Stimulated activated CD4-positive, alpha-beta T cell treated with anti-CD3 and anti-CD28 coated beads, Interleukin-1b, Interleukin-23, amount 100 ng/mL, for 1 hour (primary cell): ENCODE data around the gene TMEM129.

ENCODE experiments used
- DNase-seq, 2 donors: peaks; one replicate each; pipeline ENCODE4 v3.0.0-alpha.2; 2020; ENCODE audit warnings: low read depth in 2 of 2

Gene TMEM129, protein sequence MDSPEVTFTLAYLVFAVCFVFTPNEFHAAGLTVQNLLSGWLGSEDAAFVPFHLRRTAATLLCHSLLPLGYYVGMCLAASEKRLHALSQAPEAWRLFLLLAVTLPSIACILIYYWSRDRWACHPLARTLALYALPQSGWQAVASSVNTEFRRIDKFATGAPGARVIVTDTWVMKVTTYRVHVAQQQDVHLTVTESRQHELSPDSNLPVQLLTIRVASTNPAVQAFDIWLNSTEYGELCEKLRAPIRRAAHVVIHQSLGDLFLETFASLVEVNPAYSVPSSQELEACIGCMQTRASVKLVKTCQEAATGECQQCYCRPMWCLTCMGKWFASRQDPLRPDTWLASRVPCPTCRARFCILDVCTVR

DNA sequence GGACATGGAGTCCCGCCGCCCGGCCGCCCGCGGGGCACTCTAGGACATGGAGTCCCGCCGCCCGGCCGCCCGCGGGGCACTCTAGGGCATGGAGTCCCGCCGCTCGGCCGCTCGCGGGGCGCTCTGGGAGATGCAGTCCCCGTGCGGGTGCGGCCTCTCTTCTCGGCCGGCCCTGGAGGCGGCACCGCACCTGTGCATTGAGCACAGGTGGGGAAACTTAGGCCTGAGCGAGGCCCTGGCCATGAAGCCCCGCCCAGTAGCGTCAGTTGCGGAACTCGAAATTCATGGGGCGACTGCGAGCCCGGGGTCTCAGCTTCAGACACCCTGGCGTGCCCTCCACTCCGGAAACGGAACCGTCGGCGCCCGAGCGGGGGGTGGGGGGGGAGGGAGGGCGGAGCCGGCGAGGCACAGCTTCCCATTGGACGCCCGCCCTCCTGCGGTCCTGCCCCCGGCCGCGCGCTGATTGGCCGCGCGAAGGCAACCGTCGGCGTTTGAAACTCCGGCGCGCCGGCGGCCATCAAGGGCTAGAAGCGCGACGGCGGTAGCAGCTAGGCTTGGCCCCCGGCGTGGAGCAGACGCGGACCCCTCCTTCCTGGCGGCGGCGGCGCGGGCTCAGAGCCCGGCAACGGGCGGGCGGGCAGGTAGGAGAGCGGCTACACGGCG is at the start of gene TMEM129, which contains the start of gene TACC3:
TMEM129 (minus strand) TSS at position 321 of the 663 bp plus-strand sequence. CDS start 486 bp downstream, outside the sequence.
TACC3 (plus strand) TSS at position 519 of the 663 bp plus-strand sequence. CDS start 1,901 bp downstream, outside the sequence.
- DNase-seq = peak; percentile 81 to 88

DNA sequence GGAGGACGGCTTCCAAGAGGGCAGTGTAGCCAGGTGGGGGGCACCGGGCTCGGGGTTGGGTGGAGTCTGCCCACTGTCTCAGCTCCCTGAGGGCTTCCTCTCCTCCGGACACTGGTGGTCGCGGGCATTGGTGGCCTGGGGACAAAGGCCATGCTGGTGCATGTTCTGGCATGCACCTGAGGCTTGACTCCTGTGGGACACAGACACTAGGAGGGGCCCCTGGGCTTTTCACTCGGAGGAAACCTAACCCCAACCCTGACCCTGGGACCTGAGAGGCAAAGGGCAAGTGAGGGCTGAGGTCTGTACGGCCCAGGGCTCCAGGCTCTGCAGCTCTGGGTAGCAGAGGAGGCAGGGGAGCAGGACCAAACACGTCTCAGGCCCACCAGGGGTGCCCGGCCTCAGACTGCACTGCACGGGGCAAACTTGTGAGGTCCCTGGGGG is 49.7 kb upstream of the TMEM129 start:
- no peak for DNase-seq

DNA sequence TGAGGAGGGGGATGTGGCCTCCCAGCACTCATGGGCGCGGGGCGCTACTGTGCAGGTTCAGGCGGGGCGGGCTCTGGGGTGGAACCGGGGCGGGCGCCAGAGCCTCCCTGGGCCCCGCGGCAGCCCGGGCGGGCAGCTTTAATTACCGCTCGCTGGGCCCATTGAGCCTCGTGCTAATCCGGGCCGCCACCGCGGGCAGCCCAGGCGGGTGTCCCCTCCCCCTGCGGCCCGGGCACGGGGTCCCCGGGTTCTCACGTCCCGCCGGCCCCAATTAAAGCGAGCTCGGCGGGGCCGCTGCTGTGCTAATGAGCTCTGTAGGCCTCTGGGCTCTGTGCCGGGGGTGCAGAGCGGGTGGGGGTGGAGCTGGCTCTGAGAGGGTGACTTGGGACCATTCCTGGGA is 49.1 kb upstream of the TMEM129 start:
- DNase-seq = no peak

DNA sequence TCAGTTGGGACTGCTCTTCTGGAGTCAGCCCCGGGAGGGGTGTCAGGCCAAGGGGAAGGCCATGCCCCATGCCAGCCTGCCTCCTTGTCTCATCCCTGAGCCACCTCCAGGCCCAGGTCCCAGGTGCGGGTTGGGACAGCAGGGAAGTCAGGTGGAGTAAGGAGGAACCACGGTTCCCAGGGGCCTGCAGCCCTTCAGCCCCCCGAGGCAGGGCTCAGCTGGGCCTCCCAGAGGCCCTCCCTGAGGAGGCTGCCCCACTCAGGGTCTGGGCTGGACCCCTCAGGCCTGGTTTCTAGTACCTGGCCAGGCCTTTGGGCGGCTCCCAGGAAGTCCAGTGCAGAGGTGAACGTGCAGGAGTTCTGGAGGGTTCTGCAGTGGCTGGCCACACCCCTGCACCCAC is 48.6 kb upstream of the TMEM129 start:
- DNase-seq = no peak

DNA sequence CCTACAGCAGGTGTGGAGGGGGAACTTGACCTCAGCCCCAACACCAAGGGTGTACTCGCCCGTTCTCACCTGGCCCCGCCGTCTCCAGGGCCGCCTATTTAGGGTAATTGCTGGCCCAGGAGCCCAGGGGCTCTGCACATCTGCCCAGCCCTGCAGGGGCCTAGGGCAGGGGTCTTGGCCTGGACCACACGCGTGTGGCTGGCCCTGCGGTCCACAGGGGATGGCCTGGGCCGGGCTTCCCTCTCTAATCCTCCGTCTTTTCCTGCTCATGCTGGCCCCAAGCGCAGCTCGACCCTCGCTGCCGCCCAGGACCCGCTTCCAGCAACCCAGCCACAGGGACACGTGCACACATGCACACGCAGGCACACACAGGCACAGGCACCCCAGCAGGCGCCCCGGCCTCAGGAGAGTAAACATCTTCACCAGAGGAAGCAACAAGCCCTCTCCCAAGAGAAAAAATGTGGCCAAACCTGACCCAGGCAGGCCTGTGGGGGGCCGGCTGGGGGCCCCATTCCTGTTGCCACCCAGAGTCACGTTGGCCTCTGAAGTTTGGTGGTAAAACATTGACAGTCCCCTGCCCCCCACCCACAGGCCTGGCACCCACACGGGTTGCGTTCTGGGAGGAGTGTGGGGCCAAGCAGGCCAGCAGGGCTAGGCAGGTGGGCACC is 47.4 kb upstream of the TMEM129 start:
- no peak for DNase-seq

DNA sequence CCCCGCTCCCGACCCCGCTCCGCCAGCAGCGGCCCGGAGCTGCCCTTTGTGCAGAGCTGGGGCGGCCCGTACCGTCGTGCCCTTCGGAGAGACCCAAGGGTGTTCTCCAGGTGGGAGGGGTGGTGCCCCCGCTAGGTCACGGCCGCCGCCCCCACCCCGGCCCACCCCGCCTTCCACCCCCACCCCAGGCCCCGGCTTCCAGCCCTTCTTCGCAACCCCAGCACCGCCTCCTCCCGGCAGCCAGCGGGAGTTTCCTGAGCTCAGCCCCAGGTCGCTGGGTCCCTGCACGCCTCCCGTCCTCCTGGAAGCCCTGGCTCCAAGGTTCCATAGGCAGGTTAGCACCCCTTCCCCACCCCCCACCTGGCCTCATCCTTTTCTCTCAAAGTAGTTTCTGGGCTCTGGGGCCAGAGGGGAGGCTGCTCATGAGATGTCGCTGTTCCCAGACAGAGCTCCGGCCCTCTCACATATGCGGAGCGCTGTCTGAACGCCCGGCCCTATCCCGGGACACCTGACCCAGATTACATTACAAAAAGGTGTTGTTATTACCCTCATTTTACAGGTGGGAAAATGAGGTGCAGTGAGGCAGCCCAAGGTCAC is 46.7 kb upstream of the TMEM129 start:
- DNase-seq = no peak

DNA sequence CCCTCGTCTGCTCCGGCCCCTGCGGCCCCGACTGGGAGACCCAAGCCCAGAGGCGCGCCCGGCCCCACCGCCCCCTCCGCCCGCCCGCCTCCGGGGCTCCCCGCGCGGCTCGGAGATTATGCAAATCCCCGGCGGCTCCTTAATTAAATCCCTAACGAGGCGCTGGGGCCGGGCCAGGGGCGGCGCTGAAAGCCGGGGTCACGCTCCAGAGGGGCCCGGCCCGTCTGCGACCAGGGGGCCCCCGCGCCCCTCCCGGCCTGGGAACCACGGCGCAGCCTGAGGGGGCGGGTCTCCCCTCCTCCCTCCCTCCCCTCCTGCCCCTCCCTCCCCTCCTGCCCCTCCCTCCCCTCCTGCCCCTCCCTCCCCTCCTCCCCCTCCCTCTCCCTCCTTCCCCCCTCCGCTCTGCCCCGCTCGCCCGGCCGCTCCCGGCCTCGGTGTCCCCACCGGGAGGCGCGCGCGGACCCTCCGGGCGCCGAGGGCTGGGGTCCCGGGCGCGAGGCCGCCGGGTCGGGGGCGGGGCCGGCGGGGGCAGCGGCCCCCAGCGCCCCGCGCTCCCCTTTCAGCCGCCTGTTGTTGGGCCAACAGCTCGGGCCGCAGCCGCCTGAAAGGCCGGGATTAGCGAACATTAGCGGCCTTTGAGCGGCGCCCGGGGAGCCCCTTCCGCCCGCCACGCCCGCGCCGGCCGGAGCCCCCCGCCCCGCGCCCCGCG is 46.1 kb upstream of the TMEM129 start:
- DNase-seq = no peak

DNA sequence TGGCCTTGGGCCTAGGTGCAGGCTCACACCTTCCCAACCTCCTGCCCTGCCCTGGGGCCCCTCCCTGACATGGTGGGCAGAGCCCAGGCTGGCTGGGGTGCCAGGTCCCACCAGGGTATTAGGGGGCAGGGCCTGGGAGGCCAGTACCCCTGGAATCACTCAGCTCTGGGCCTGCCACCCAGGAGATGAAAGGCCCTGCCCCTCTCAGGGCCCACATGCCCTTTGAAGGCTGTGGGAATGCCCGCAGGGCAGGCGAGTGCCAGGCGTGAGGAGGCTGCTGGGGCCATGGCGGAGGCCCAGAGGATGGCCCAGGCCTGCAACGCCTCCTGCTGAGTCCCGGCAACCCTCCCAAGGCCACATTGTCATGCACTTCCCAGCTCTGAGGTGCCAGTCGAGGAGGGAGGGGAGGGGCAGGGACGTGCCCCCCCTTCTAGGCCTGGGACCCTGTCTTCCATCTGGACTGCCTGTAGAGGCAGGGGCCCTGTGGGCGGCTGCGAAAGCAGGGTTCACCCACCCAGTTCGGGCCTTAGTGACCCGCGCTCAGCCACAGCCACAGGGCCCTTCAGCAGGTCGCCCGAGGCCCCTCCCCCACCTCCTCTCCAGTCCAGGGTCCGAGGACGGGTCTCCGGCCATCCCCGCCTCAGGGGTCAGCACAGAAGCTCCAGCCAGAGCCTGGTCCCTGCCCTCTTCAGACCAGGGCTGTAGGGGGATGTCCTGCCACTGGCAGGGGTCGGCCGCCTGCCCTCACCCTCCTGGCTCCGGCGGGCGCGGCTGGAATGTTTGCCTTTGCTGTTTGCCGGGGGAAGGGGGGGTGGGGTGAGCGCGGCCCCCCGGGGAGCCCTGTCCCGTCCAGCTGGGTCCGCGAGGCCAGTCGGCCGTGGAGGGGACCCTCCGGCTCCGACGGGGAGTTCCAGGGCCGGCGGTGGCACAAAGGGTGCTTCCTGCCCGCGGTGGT is 45.3 kb upstream of the TMEM129 start:
- DNase-seq = no peak

DNA sequence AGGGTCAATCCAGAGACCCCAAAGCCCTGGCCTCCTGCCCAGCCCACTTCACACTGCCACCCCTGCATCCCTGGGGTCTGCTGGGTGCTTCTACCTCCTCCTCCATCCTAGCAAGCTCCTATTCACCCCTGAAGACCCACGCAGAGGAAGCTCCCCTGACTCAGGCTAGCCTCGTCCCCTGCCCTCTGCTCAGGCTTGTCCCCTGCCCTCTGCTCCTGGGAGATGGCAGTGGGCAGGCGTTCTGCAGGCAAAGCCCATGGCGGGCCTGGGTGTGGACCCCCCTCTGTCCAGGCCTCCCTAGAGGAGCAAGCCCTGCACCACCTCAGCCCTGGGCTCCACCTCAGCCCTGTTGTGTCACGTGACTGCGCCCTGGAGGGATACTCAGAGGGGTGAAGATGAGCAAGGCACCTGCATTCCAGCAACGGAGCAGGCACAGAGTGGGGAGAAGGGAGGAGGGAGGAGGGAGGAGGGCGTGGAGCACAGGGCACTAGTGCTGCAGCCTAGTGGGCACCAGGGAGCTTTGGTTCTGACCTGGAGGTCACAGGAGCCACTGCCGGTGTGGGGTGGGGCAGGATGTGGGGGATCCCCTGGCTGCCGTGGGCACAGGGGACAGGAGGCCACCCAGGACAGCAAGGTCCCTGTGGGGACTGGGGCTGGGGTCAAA is 44.4 kb upstream of the TMEM129 start:
- no peak for DNase-seq

DNA sequence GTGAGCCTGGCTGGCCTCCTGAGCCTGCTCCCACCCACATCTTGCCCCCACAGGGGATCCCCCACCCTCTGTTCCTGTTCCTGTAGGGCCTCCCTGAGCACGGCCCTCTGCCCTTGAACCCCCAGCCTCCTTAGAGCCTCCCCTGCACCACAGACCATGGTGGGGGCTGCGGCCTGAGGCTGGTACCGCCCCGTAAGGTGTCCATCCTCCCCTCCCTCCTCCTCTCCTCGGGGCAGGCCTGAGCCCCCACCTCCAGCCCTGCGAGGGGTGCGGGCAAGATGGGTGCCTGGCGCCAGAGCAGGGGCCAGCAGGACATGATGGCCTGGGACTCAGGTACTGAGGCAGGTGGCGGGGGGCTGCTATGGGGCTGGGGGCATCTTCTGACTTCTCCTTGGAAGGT is 43.5 kb upstream of the TMEM129 start:
- DNase-seq = no peak

DNA sequence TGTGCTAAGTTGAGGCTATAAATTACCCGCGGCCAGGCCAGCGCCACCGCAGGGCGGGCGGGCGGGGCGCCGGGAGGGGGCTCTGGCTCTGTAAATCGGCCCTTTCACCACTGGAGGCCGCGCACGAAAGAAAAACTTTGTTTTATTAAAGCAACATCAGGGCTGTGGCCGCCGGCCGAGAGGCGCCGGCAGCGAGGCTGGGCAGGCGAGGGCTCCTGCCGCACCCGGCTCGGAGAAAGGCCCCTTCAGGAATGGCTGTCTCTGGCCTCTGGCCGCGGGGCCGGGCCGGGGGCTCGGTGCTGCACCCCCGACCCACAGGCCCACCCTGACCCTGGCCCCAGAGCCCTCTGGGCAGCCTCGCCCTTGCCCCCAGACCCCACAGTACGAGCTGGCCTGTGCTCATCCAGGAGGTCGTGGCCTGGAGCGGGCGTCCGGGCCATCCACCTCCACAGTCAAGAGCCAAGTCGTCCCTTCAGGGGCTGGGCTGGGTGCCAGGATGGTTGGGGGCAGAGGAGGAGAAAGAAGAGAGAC is 42.5 kb upstream of the TMEM129 start:
- DNase-seq = no peak

DNA sequence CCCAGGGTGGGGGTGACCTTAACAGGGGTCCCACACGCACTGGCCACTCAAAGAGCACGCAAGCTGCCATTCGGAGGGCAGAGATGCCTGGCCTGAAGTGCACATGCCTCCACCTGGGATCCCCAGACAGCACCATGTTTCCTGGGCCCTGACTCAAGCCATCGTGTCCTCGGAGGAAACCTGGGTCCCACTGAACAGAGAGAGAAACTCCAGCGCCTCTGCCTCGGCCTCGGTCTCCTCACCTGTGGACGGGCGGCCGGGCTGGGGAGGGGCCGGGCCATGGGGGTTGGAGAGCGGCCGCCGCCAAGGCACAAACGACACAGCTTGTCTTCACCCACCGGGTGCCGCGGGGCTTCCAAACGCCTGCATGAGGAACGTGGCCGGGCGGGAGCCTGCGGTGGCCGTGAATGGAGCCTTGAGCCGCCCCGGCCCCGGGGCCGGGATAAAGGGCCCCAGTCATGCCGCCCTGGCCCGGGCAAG is 42.0 kb upstream of the TMEM129 start:
- no peak for DNase-seq

DNA sequence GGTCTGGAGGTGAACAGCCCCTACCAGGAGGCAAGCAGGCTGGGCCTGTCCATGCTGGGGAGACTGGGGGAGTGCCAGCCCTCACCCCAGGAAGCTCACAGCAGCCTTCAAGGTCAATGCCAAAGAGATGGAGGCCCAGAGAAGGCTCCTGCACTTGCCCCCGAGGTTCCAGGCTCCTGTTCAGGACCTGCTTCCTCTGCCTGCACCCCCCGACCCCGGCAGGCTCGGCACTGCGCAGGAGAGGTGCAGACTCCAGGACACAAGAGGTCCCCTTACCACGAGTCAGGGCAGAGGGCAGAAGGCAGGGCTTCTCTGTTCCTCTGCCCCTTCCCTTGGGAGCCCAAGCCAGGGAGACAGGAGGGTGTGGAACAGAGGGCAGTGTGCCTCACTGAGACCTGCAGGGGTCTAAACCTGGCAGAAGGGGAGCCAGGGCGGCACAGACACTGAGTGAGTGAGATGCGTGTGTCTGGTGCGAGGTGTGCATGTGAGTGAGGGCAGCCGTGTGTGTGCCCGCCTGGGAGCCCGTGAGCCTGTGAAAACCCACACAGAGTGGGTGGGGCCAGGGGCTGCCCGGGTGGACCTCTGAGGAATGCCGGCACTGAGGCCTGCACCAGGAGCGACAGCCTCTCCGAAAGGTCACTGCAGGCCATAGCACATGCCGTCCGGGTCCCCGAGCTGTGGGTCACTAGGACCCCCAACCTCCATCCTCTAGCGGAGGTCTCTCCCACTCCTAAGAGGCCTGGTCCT is 41.3 kb upstream of the TMEM129 start:
- no peak for DNase-seq

DNA sequence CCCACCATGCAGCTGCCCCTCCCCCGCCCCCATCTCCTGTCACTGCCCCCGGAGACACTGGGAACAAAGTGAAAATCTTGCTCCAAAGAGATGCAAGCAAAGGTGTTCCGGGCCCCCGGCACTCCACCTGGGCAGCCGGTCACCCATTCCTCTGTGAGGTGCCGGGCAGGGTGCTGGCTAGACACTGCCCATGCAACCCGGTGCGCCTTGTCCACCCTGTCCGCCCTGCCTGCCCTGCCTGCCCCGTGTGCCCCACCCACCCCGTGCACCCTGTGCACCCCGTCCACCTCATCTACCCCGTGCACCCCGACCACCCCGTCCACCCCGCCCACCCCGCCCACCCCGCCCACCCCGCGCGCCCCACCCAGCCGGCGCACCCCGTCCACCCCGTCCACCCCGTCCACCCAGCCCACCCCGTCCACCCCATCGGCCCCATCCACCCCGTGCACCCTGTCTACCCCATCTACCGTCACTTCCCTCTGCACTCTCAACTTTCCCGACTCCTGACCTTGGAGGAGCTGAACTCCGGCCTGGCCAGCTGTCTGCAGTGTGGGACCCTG is 40.1 kb upstream of the TMEM129 start:
- no peak for DNase-seq

DNA sequence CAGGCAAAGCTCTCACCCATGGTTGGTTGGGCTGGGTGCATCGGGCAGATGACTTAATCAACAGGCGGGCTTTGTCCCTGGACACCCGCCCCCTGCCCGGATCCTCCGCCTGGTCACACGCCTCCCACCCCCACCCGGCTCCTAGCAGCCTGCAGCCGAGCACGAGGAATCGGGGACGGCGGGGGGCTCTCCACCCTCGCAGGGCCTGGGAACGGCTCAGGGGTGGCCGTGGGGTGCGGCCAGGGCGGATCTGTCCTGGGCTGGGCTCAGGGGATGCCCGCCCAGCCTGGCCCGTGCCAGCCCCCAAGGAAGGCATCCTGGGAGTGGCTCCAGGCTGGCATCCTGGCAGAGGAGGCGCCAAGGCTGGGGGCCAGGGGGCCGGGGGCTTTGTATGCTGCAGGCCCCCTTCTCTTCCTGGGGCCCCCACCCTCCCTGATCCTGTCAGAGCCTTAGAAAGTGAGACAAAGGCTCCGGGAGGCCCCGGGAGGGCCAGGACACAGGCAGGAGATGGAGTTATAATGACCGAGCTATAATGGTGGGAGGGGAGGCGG is 39.5 kb upstream of the TMEM129 start:
- DNase-seq = no peak

DNA sequence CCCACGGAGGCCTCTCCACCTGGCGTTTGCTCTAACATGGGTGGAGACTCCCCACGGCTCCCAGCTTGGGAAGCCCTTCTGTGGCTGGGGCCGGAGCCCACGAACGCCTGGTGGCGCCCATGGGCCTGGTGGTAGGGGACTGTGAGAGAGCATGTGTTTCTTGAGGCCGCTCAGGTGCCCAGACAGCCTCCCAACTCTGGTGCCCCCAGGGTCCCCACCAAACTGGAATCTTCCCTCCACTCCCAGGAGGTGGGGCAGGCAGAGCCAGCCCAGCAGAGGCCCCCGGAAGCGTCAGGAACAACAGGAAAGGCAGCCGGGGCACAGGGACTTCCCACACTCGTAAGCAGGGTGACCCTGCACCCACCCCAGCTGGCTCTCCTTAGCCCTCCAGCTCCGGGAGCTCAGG is 38.7 kb upstream of the TMEM129 start:
- no peak for DNase-seq

DNA sequence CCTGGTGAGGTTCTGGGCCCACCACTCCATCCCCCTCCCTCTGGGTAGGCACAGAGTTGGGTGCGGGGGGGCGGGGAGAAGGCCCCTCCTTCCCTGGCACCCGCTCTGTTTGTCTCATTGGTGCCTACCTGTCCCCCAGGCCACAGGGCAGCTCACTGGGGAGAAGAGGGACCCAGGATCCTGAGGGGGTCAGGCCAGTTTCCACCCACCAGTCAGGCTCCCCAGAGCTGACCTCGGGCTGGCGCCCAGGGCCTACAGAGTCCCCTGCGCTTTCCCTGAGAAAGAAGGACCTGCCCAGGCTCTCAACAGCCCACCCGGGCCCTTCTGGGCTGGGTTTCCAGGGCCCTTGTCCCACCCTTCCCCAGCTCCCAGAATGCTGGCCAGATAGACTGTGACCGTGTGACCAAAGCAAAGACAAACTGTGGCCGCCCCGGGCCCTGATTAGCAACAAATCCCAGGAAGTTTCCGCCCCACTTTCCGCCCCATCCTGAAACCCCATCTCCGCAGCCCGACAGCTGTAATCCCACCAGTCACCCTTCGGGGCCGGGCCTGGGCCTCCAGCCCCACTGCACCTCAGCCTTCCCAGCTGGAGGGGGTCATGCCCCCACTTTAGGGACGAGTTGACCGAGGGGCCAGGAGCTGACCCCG is 38.2 kb upstream of the TMEM129 start:
- no peak for DNase-seq
